ENCODE data around the gene CDHR2. TPM values are rescaled to one million over a fixed set of nuclear protein-coding genes. Genes with fewer than 3 reads are reported as not detected.

Gene CDHR2
- total RNA-seq, 1 donor, result under 0.01 TPM

- Histone ChIP-seq H3K36me3 (ENCODE audit: insufficient read depth, low read length) (no peaks in the 10 kb centered on the region), H4K20me1 (ENCODE audit: insufficient read depth, low read length) (no peaks in the 10 kb centered on the region), H3K4me3 (ENCODE audit: insufficient read depth, low read length) (no peak overlapping the region), H3K9me3 (ENCODE audit: low read depth, low read length) (no peaks in the 10 kb centered on the region), H3K4me1 (ENCODE audit: insufficient read depth, low read length) (peaks cover 12% of the 10 kb centered on the region), H3K27me3 (ENCODE audit: insufficient read depth, low read length) (peaks cover 10% of the 10 kb centered on the region), H3K4me2 (ENCODE audit: insufficient read depth, low read length) (no peak overlapping the region), H2AFZ (ENCODE audit: low read length) (no peak overlapping the region), H3K27ac (ENCODE audit: low read depth, low read length) (no peak overlapping the region), H3K79me2 (ENCODE audit: insufficient read depth, low read length) (peaks cover 2% of the 10 kb centered on the region)
- DNase-seq (ENCODE audit: insufficient read length, low spot score, missing footprints), result peak; percentile 73
- no peak for TF ChIP-seq CTCF (IDR thresholded peaks at IDR 0.05; ENCODE audit: extremely low read depth, low read depth, low read length)
Measured at GRCh38 chr5:176541338-176542134, 7.6 kb upstream of the CDHR2 start.

- peak overlapping the region; percentile 65 for H2AFZ ChIP-seq (ENCODE audit: low read length)
- H3K27ac ChIP-seq (ENCODE audit: low read depth, low read length), result no peak overlapping the region
- H3K9me3 ChIP-seq (ENCODE audit: low read depth, low read length), result no peaks in the 10 kb centered on the region
- no peak for TF ChIP-seq CTCF (IDR thresholded peaks at IDR 0.05; ENCODE audit: extremely low read depth, low read depth, low read length)
- H3K79me2 ChIP-seq (ENCODE audit: insufficient read depth, low read length), result no peaks in the 10 kb centered on the region
- H3K4me1 ChIP-seq (ENCODE audit: insufficient read depth, low read length), result peaks cover 12% of the 10 kb centered on the region
- H3K27me3 ChIP-seq (ENCODE audit: insufficient read depth, low read length), result peaks cover 10% of the 10 kb centered on the region
- H3K36me3 ChIP-seq (ENCODE audit: insufficient read depth, low read length), result no peaks in the 10 kb centered on the region
- peak overlapping the region; percentile 80 for H3K4me2 ChIP-seq (ENCODE audit: insufficient read depth, low read length)
- H4K20me1 ChIP-seq (ENCODE audit: insufficient read depth, low read length), result no peaks in the 10 kb centered on the region
- peak; percentile 58 for DNase-seq (ENCODE audit: insufficient read length, low spot score, missing footprints)
- H3K4me3 ChIP-seq (ENCODE audit: insufficient read depth, low read length), result peak overlapping the region; percentile 69
Measured at GRCh38 chr5:176542135-176542595, 7.0 kb upstream of the CDHR2 start.

- Histone ChIP-seq H2AFZ (ENCODE audit: low read length) (peak overlapping the region; percentile 65), H3K9me3 (ENCODE audit: low read depth, low read length) (no peaks in the 10 kb centered on the region), H3K27me3 (ENCODE audit: insufficient read depth, low read length) (peaks cover 10% of the 10 kb centered on the region), H3K4me1 (ENCODE audit: insufficient read depth, low read length) (peaks cover 12% of the 10 kb centered on the region), H3K4me3 (ENCODE audit: insufficient read depth, low read length) (peak overlapping the region; percentile 76), H3K27ac (ENCODE audit: low read depth, low read length) (no peak overlapping the region), H4K20me1 (ENCODE audit: insufficient read depth, low read length) (no peaks in the 10 kb centered on the region), H3K4me2 (ENCODE audit: insufficient read depth, low read length) (peak overlapping the region; percentile 95), H3K36me3 (ENCODE audit: insufficient read depth, low read length) (no peaks in the 10 kb centered on the region), H3K79me2 (ENCODE audit: insufficient read depth, low read length) (no peaks in the 10 kb centered on the region)
- peak; percentile 85 for DNase-seq (ENCODE audit: insufficient read length, low spot score, missing footprints)
- TF ChIP-seq CTCF (IDR thresholded peaks at IDR 0.05; ENCODE audit: extremely low read depth, low read depth, low read length), result no peak
Measured at GRCh38 chr5:176542596-176543427, 6.3 kb upstream of the CDHR2 start.

Data from osteoblast (primary cell).